Liver (tissue), 9 donors: Measurements from ENCODE around the gene DDX39B. TPM values are rescaled to one million over a fixed set of nuclear protein-coding genes. Genes with fewer than 3 reads are reported as not detected.

Experiments
- DNase-seq: peaks from one replicate; pipeline ENCODE4 v3.0.0-alpha.2; 2017; ENCODE audit warnings: low spot score
- H3K27ac ChIP-seq, 2 donors: one replicate each; pipeline ENCODE4 v1.7.0; 2013; ENCODE audit warnings: inconsistent platforms in 2 of 2, low read length in 2 of 2, control low read depth in 1 of 2, low read depth in 1 of 2, mild to moderate bottlenecking in 1 of 2
- H3K27me3 ChIP-seq, 4 donors: one replicate each; pipeline versions ENCODE4 v1.6.1 to v1.7.0; 2013; ENCODE audit warnings: low read length in 3 of 4, inconsistent platforms in 1 of 4, mild to moderate bottlenecking in 1 of 4, moderate library complexity in 1 of 4; ENCODE audit not compliant: control insufficient read depth in 4 of 4, insufficient read depth in 4 of 4
- H3K36me3 ChIP-seq, 4 donors: one replicate each; pipeline versions ENCODE4 v1.6.1 to v1.7.0; 2013; ENCODE audit warnings: low read length in 3 of 4, mild to moderate bottlenecking in 3 of 4, low read depth in 1 of 4, moderate library complexity in 1 of 4; ENCODE audit not compliant: control insufficient read depth in 4 of 4, insufficient read depth in 3 of 4
- H3K4me1 ChIP-seq, 4 donors: one replicate each; pipeline versions ENCODE4 v1.6.1 to v1.7.0; 2013; ENCODE audit warnings: low read length in 3 of 4, mild to moderate bottlenecking in 3 of 4, moderate library complexity in 1 of 4; ENCODE audit not compliant: control insufficient read depth in 4 of 4, insufficient read depth in 4 of 4
- H3K4me3 ChIP-seq, 3 donors: one replicate each; pipeline versions ENCODE4 v1.6.1 to v1.7.0; 2013; ENCODE audit warnings: low read length in 3 of 3, control low read depth in 1 of 3, low read depth in 1 of 3, mild to moderate bottlenecking in 1 of 3
- H3K9ac ChIP-seq, 2 donors: one replicate each; pipeline ENCODE4 v1.7.0; 2013; ENCODE audit warnings: low read length in 2 of 2, mild to moderate bottlenecking in 2 of 2, moderate library complexity in 2 of 2, control low read depth in 1 of 2, low read depth in 1 of 2
- H3K9me3 ChIP-seq, 4 donors: one replicate each; pipeline versions ENCODE4 v1.6.1 to v1.7.0; 2013; ENCODE audit warnings: low read length in 3 of 4; ENCODE audit not compliant: control insufficient read depth in 4 of 4
- EGR1 ChIP-seq, 2 donors: IDR thresholded peaks; 2 replicates each; pipeline ENCODE4 v1.6.1; 2016 to 2018; ENCODE audit warnings: antibody characterized with exemption in 2 of 2, low read depth in 2 of 2
- GABPA ChIP-seq, 2 donors: IDR thresholded peaks in 1 of 2; conservative IDR thresholded peaks in 1 of 2; 2 replicates each; pipeline ENCODE4 v1.6.1; 2016; ENCODE audit warnings: antibody characterized with exemption in 2 of 2, mild to moderate bottlenecking in 1 of 2, moderate library complexity in 1 of 2
- HNF4G ChIP-seq: IDR thresholded peaks from 2 replicates; pipeline ENCODE4 v1.6.1; 2016; ENCODE audit warnings: antibody characterized with exemption
- MAX ChIP-seq: IDR thresholded peaks from 2 replicates; pipeline ENCODE4 v1.6.1; 2016; ENCODE audit warnings: antibody characterized with exemption
- NR2F2 ChIP-seq: IDR thresholded peaks from 2 replicates; pipeline ENCODE4 v1.6.1; 2016; ENCODE audit warnings: antibody characterized with exemption
- REST ChIP-seq: IDR thresholded peaks from 2 replicates; pipeline ENCODE4 v1.6.1; 2016; ENCODE audit warnings: antibody characterized with exemption, mild to moderate bottlenecking
- RXRA ChIP-seq, 2 donors: IDR thresholded peaks; 2 replicates each; pipeline ENCODE4 v1.6.1; 2017 to 2018; ENCODE audit warnings: antibody characterized with exemption in 2 of 2, mild to moderate bottlenecking in 1 of 2
- SP1 ChIP-seq: IDR thresholded peaks from 2 replicates; pipeline ENCODE4 v1.6.1; 2018; ENCODE audit warnings: antibody characterized with exemption, mild to moderate bottlenecking
- TAF1 ChIP-seq: conservative IDR thresholded peaks from 2 replicates; pipeline ENCODE4 v1.6.1; 2016; ENCODE audit warnings: antibody characterized with exemption, mild to moderate bottlenecking
- ZBTB33 ChIP-seq: IDR thresholded peaks from 2 replicates; pipeline ENCODE4 v1.6.1; 2016; ENCODE audit warnings: antibody characterized with exemption
- WGBS: extraction: QIAGEN DNeasy Blood & Tissue Kit; methylation state at CpG from one replicate; pipeline ENCODE4 v1.1.7; 2013; 5-methylcytosine and 5-hydroxymethylcytosine counted together
- polyA plus RNA-seq, 2 donors: library from polyadenylated mRNA; stranded (reverse) in 1 of 2; unstranded in 1 of 2; fragments of 200-250 nt in 1 of 2; fragments of >200 nt in 1 of 2; fragmentation: Nextera tagmentation in 1 of 2; extraction: Ambion mirVana in 1 of 2; gene quantifications; one replicate each; pipeline versions ENCODE4 v1.2.1 to v1.2.3, GENCODE V29; 2013 to 2015
- total RNA-seq, 2 donors: library from RNA; depleted of rRNA; stranded (reverse); fragments of >200 nt; gene quantifications; one replicate each; pipeline ENCODE4 v1.2.3, GENCODE V29; 2014
- donor health status: healthy.
- donor health status: healthy.
- donor health status: healthy.
- donor health status: healthy.
- donor health status: healthy.

Gene DDX39B
- total and polyA plus RNA-seq, 4 donors: 75.0 to 254 (median 135) TPM

DNA sequence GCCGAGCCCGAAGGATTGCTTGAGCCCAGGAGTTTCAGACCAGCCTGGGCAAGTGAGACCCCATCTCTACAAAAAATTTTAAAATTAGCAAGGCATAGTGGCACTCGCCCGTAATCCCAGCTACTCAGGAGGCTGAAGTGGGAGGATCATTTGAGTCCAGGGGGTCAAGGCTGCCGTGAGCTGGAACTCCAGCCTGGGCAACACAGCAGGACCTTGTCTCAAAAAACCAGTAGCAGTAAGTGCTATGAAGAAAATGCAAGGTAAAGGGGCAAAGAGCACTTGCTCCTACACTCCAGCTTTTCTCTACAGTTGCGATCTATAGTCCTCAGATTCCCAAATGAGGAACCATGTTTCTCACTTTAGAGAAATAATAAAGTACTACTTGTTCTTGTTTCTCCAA lies 1.8 kb upstream of the DDX39B start:
- Histone ChIP-seq H3K36me3 (peaks cover under 1 to 12% (median 9%) of the 10 kb centered on the region in 4 donors), H3K9me3 (no peaks in the 10 kb centered on the region), H3K27ac (no peak overlapping the region), H3K4me1 (peaks cover 10 to 49% (median 39%) of the 10 kb centered on the region in 4 donors), H3K9ac (no peak overlapping the region), H3K4me3 (no peak overlapping the region), H3K27me3 (no peaks in the 10 kb centered on the region)
- WGBS: 95% methylated on average over 6 of the region's 6 CpGs
- TF ChIP-seq TAF1 (no peak), ZBTB33 (no peak)
- no peak for DNase-seq

- WGBS: under 1% methylated on average over 21 of the region's 21 CpGs
- Histone ChIP-seq H3K4me1 (peaks cover 5 to 32% (median 26%) of the 10 kb centered on the region in 4 donors), H3K9me3 (no peaks in the 10 kb centered on the region), H3K27me3 (no peaks in the 10 kb centered on the region), H3K27ac (peak overlapping the region; percentile 99), H3K36me3 (peaks cover 2 to 28% (median 22%) of the 10 kb centered on the region in 4 donors), H3K4me3 (peak overlapping the region; percentile 56 to 100 (median 98)), H3K9ac (peak overlapping the region; percentile 99 to 100)
- no peak for TF ChIP-seq HNF4G
- TF ChIP-seq NR2F2: no peak
- peak in 1 of 2 donors; percentile 13 for TF ChIP-seq EGR1 (IDR thresholded peaks at IDR 0.05; ENCODE audit: low read depth in 2 of 2)
- DNase-seq: peak; percentile 56
These were observed 645 bp downstream of the DDX39B start for GRCh38 chr6:31541059-31541657.

DNA sequence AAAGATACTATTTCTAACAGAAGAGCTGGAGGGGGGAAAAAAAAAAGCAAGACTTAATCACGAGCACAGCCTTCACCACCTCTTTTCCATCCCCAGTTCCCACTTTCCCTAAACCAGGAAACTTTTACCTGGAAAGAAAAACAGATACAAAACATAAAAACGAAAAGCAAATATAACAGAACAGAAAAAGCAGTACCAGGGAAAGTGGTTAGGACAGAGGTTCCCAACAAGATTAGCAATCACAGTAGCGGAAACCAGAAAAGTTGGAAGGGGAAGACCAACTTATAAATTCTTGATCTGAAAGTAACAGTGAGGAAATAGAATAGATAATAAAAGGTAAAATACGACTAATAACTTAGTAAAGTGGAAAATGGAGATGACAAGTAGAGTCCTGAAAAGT lies 1.2 kb downstream of the DDX39B start:
- peaks cover 3 to 33% (median 27%) of the 10 kb centered on the region in 4 donors for H3K36me3 ChIP-seq
- H3K4me1 ChIP-seq: peaks cover 5 to 31% (median 26%) of the 10 kb centered on the region in 4 donors
- peak overlapping the region; percentile 99 for H3K27ac ChIP-seq
- TF ChIP-seq REST: peak; percentile 13
- no peak for TF ChIP-seq TAF1
- TF ChIP-seq RXRA (IDR thresholded peaks at IDR 0.05): no peak
- no peak for TF ChIP-seq GABPA (IDR thresholded peaks at IDR 0.05 in 1 of 2, conservative IDR thresholded peaks at IDR 0.05 in 1 of 2)
- no peak for TF ChIP-seq SP1
- no peak for TF ChIP-seq MAX
- H3K27me3 ChIP-seq: no peaks in the 10 kb centered on the region
- peak overlapping the region; percentile 99 to 100 for H3K9ac ChIP-seq
- 20% methylated on average over 4 of the region's 4 CpGs for WGBS
- no peak for DNase-seq
- H3K9me3 ChIP-seq: no peaks in the 10 kb centered on the region
- H3K4me3 ChIP-seq: peak overlapping the region; percentile 56 to 100 (median 98)
